Esophagus squamous epithelium (tissue), 4 donors: ENCODE measurements around the gene VIT.

Source experiments
- CTCF ChIP-seq, 6 experiments: fragments of 450-650 bp in 4 of 6; fragments of 200-600 bp in 2 of 6; sonication (generic) in 2 of 6; IDR thresholded peaks; one replicate each; pipeline ENCODE4 v1.5.1; 2016 to 2019; ENCODE audit warnings: antibody characterized with exemption in 6 of 6, mild to moderate bottlenecking in 4 of 6, moderate library complexity in 4 of 6
- POLR2A ChIP-seq, 4 donors: fragments of 450-650 bp; IDR thresholded peaks; one replicate each; pipeline ENCODE4 v1.6.1; 2017; ENCODE audit warnings: antibody characterized with exemption in 4 of 4, mild to moderate bottlenecking in 4 of 4, moderate library complexity in 3 of 4

GRCh38 chr2:36771671-36772070, 75.2 kb downstream of the VIT start:
- TF ChIP-seq CTCF (IDR thresholded peaks at IDR 0.05): no peak
- TF ChIP-seq POLR2A (IDR thresholded peaks at IDR 0.05): no peak
